HepG2 (cell line): Measurements from ENCODE around the gene TMEM79. TPM values are rescaled to one million over a fixed set of nuclear protein-coding genes. Genes with fewer than 3 reads are reported as not detected.

ENCODE experiments used
- FOSL2 ChIP-seq: sonication (generic); formaldehyde crosslinking; IDR thresholded peaks from 2 replicates; pipeline ENCODE4 v1.4.0; 2020; ENCODE audit warnings: missing genetic modification reagents
- HDAC6 ChIP-seq: fragments of 200-600 bp; sonication (generic); IDR thresholded peaks from 2 replicates; pipeline ENCODE4 v1.7.0; 2017; ENCODE audit warnings: mild to moderate bottlenecking, antibody characterized with exemption, low read length, low read depth
- HMGA1 ChIP-seq: sonication (generic); formaldehyde crosslinking; conservative IDR thresholded peaks from 2 replicates; pipeline ENCODE4 v1.4.0; 2020; ENCODE audit warnings: missing genetic modification reagents
- JDP2 ChIP-seq: sonication (generic); formaldehyde crosslinking; IDR thresholded peaks from 2 replicates; pipeline ENCODE4 v1.8.1; 2022; ENCODE audit warnings: missing genetic modification reagents, borderline replicate concordance
- KAT7 ChIP-seq: IDR thresholded peaks from 2 replicates; pipeline ENCODE4 v1.6.1; 2018; ENCODE audit warnings: borderline replicate concordance, missing compliant biosample characterization
- NR2F1 ChIP-seq, 2 experiments: fragments of 450-650 bp in 1 of 2; formaldehyde crosslinking in 1 of 2; IDR thresholded peaks; 2 replicates each; pipeline versions ENCODE4 v1.5.0 to v1.6.1; 2016 to 2020; ENCODE audit warnings: mild to moderate bottlenecking in 1 of 2, missing compliant biosample characterization in 1 of 2, missing genetic modification reagents in 1 of 2, moderate library complexity in 1 of 2
- PHF20 ChIP-seq: sonication (generic); formaldehyde crosslinking; IDR thresholded peaks from 2 replicates; pipeline ENCODE4 v1.5.0; 2020; ENCODE audit warnings: mild to moderate bottlenecking, missing genetic modification reagents
- REL ChIP-seq: sonication (generic); formaldehyde crosslinking; conservative IDR thresholded peaks from 2 replicates; pipeline ENCODE4 v1.8.0; 2022; ENCODE audit warnings: mild to moderate bottlenecking, missing genetic modification reagents, moderate library complexity
- SIN3A ChIP-seq: IDR thresholded peaks from 2 replicates; pipeline ENCODE4 v1.6.1; 2011; ENCODE audit warnings: low read depth, mild to moderate bottlenecking, control low read depth, low read length, borderline replicate concordance
- SMARCE1 ChIP-seq: fragments of 450-650 bp; IDR thresholded peaks from 2 replicates; pipeline ENCODE4 v1.6.1; 2017; ENCODE audit warnings: borderline replicate concordance
- SMYD3 ChIP-seq: sonication (generic); formaldehyde crosslinking; IDR thresholded peaks from 2 replicates; pipeline ENCODE4 v1.8.1; 2023; ENCODE audit warnings: mild to moderate bottlenecking, missing genetic modification reagents
- STAG1 ChIP-seq: sonication (generic); formaldehyde crosslinking; IDR thresholded peaks from 2 replicates; pipeline ENCODE4 v1.4.0; 2020; ENCODE audit warnings: missing genetic modification reagents
- TAF15 ChIP-seq: fragments of 200-400 bp; formaldehyde crosslinking; IDR thresholded peaks from one replicate; pipeline ENCODE4 v1.6.1; 2018; ENCODE audit warnings: mild to moderate bottlenecking, low read depth, low read length; ENCODE audit not compliant: poor library complexity, severe bottlenecking
- ZEB1 ChIP-seq: IDR thresholded peaks from 2 replicates; pipeline ENCODE4 v1.6.1; 2012; ENCODE audit warnings: mild to moderate bottlenecking, low read depth, inconsistent platforms; ENCODE audit not compliant: insufficient replicate concordance
- ZMYM3 ChIP-seq: sonication (generic); formaldehyde crosslinking; IDR thresholded peaks from 2 replicates; pipeline ENCODE4 v1.5.1; 2020; ENCODE audit warnings: mild to moderate bottlenecking, missing genetic modification reagents
- ZNF143 ChIP-seq: sonication (generic); formaldehyde crosslinking; IDR thresholded peaks from 2 replicates; pipeline ENCODE4 v1.4.0; 2020; ENCODE audit warnings: missing genetic modification reagents
- ZNF337 ChIP-seq: sonication (generic); formaldehyde crosslinking; IDR thresholded peaks from 2 replicates; pipeline ENCODE4 v1.5.1; 2020; ENCODE audit warnings: missing genetic modification reagents, low read depth, mild to moderate bottlenecking, borderline replicate concordance
- ZNF432 ChIP-seq: sonication (generic); formaldehyde crosslinking; IDR thresholded peaks from 2 replicates; pipeline ENCODE4 v1.5.0; 2020; ENCODE audit warnings: missing genetic modification reagents, mild to moderate bottlenecking, borderline replicate concordance
- ZNF619 ChIP-seq: sonication (generic); formaldehyde crosslinking; IDR thresholded peaks from 2 replicates; pipeline ENCODE4 v1.4.0; 2020; ENCODE audit warnings: mild to moderate bottlenecking, missing genetic modification reagents
- ZNF761 ChIP-seq: sonication (generic); formaldehyde crosslinking; conservative IDR thresholded peaks from 2 replicates; pipeline ENCODE4 v1.4.0; 2020; ENCODE audit warnings: mild to moderate bottlenecking, missing genetic modification reagents
- ZNF768 ChIP-seq: sonication (generic); formaldehyde crosslinking; IDR thresholded peaks from 2 replicates; pipeline ENCODE4 v1.4.0; 2020; ENCODE audit warnings: missing genetic modification reagents
- ZSCAN25 ChIP-seq: sonication (generic); formaldehyde crosslinking; IDR thresholded peaks from 2 replicates; pipeline ENCODE4 v1.8.0; 2022; ENCODE audit warnings: mild to moderate bottlenecking, missing genetic modification reagents
- polyA plus RNA-seq, 8 experiments: library from polyadenylated mRNA; depleted of rRNA in 3 of 8; stranded (reverse) in 7 of 8; unstranded in 1 of 8; fragments of >200 nt; fragmentation: Illumina TruSeq in 4 of 8; extraction: Trizol in 4 of 8; gene quantifications; 2 replicates each; pipeline versions ENCODE4 v1.2.1 to v1.2.3, GENCODE V29; 2011 to 2016; ENCODE audit warnings: low read depth in 4 of 8, missing spikeins in 1 of 8, mixed read lengths in 1 of 8; ENCODE audit not compliant: insufficient read depth in 1 of 8
- total RNA-seq, 5 experiments: library from RNA; depleted of rRNA; stranded (reverse); fragments of >200 nt; fragmentation: Illumina TruSeq; extraction: Trizol; gene quantifications; 2 replicates each; pipeline ENCODE4 v1.2.3, GENCODE V29; 2016; ENCODE audit warnings: low read depth in 1 of 5
- TF ChIP-seq, protein P1 (sequence below): sonication (generic); formaldehyde crosslinking; IDR thresholded peaks from 2 replicates; pipeline ENCODE4 v1.9.0; 2022; ENCODE audit warnings: missing genetic modification reagents, mild to moderate bottlenecking, borderline replicate concordance
- TF ChIP-seq, protein P2 (sequence below): sonication (generic); formaldehyde crosslinking; IDR thresholded peaks from 2 replicates; pipeline ENCODE4 v1.4.0; 2020; ENCODE audit warnings: low read depth, mild to moderate bottlenecking, missing genetic modification reagents
- TF ChIP-seq, protein P3 (sequence below): sonication (generic); formaldehyde crosslinking; IDR thresholded peaks from 2 replicates; pipeline ENCODE4 v1.5.0; 2020; ENCODE audit warnings: mild to moderate bottlenecking, low read depth, missing genetic modification reagents, borderline replicate concordance
- TF ChIP-seq, protein P4 (sequence below): sonication (generic); formaldehyde crosslinking; IDR thresholded peaks from 2 replicates; pipeline ENCODE4 v1.5.0; 2020; ENCODE audit warnings: missing genetic modification reagents

The TMEM79 gene
- total and polyA plus RNA-seq, 2 of the 13 experiments (the other 11 are each of a cell fraction or from before 2014, with no cell fraction given), result 1.2 to 1.9 TPM

DNA sequence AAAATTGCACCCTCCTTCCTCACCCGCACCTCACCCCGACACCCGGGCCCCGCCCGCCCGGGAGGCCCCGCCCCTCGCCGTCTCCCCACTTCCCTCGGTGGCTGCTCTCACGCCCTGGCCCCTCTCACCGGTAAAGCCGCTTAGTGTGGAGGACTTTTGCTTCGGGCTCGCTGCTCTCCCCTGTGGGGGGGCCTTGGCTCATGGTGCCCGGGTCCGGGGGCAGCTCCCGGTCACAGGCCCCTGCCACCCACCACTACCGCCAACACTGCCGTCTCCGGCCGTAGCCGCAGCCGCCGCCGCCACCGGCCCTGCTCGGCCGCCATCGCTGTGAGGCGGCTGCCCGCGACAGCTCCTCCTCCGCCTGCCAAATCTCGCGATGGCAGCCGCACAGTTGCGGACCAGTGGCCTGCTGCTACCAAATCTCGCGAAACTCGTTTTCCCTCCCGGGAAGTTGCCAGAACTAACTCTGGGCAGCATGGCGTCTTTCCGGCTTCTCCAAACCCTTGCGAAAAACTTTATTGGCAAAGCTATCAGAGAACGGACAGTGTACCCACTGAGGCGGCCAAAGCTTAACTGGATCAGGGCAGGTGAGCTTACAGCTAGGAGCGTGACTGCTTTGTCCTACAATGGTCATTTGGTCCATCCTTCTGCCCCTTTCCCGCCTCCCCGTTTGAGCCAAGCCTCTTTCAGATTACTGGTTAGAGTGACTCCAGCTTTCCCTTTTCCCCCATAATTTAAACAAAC, 1.5 kb upstream of the TMEM79 start, which contains the start of gene SMG5 (continued):
- TF ChIP-seq, protein P1, sequence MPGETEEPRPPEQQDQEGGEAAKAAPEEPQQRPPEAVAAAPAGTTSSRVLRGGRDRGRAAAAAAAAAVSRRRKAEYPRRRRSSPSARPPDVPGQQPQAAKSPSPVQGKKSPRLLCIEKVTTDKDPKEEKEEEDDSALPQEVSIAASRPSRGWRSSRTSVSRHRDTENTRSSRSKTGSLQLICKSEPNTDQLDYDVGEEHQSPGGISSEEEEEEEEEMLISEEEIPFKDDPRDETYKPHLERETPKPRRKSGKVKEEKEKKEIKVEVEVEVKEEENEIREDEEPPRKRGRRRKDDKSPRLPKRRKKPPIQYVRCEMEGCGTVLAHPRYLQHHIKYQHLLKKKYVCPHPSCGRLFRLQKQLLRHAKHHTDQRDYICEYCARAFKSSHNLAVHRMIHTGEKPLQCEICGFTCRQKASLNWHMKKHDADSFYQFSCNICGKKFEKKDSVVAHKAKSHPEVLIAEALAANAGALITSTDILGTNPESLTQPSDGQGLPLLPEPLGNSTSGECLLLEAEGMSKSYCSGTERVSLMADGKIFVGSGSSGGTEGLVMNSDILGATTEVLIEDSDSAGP (CRISPR knock-in tag), result peak; percentile 88; the same call in 1 of the 2 replicates
- 0 out of 2 replicates have a peak, but pooled peaks have one; percentile 26 for TF ChIP-seq ZMYM3 (CRISPR knock-in tag)
- TF ChIP-seq, protein P2, sequence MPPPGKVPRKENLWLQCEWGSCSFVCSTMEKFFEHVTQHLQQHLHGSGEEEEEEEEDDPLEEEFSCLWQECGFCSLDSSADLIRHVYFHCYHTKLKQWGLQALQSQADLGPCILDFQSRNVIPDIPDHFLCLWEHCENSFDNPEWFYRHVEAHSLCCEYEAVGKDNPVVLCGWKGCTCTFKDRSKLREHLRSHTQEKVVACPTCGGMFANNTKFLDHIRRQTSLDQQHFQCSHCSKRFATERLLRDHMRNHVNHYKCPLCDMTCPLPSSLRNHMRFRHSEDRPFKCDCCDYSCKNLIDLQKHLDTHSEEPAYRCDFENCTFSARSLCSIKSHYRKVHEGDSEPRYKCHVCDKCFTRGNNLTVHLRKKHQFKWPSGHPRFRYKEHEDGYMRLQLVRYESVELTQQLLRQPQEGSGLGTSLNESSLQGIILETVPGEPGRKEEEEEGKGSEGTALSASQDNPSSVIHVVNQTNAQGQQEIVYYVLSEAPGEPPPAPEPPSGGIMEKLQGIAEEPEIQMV (CRISPR knock-in tag), result no peak
- TF ChIP-seq FOSL2 (CRISPR knock-in tag), result peak; percentile 25; the same call in 1 of the 2 replicates
- no peak for TF ChIP-seq STAG1 (CRISPR knock-in tag)
- TF ChIP-seq, protein P3, sequence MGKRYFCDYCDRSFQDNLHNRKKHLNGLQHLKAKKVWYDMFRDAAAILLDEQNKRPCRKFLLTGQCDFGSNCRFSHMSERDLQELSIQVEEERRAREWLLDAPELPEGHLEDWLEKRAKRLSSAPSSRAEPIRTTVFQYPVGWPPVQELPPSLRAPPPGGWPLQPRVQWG (CRISPR knock-in tag), result no peak
- TF ChIP-seq REL (CRISPR knock-in tag), result 0 out of 2 replicates have a peak, but pooled peaks have one; percentile 46
- 0 out of 2 replicates have a peak, but pooled peaks have one; percentile 76 for TF ChIP-seq ZNF337 (CRISPR knock-in tag)
- TF ChIP-seq, protein P4, sequence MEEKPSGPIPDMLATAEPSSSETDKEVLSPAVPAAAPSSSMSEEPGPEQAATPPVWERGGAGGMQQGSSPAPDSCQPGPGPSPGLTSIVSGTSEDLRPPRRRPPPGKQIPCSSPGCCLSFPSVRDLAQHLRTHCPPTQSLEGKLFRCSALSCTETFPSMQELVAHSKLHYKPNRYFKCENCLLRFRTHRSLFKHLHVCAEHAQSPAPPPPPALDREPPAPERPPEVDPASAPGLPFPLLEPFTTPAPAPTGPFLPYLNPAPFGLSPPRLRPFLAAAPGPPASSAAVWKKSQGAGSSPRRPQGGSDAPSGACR (CRISPR knock-in tag), result peak; percentile 87
- TF ChIP-seq KAT7, result peak; percentile 94
- no peak for TF ChIP-seq SMARCE1
- no peak for TF ChIP-seq ZNF432 (CRISPR knock-in tag)
- TF ChIP-seq SMYD3 (CRISPR knock-in tag), result no peak
- peak; percentile 77; the same call in 1 of the 2 replicates for TF ChIP-seq ZNF768 (CRISPR knock-in tag)
- TF ChIP-seq SIN3A, result peak; percentile 98
- TF ChIP-seq ZNF761 (CRISPR knock-in tag), result peak; percentile 85
- peak; percentile 77 for TF ChIP-seq ZEB1
- TF ChIP-seq ZNF619 (CRISPR knock-in tag), result peak; percentile 10; the same call in 1 of the 2 replicates
- peak; percentile 97 for TF ChIP-seq PHF20 (CRISPR knock-in tag)
- peak; percentile 78 for TF ChIP-seq ZNF143 (CRISPR knock-in tag)
- no peak for TF ChIP-seq HDAC6
- TF ChIP-seq TAF15, result no peak
- no peak for TF ChIP-seq HMGA1
- TF ChIP-seq ZSCAN25 (CRISPR knock-in tag), result no peak
- no peak for TF ChIP-seq NR2F1 (CRISPR knock-in tag; IDR thresholded peaks at IDR 0.05)
- TF ChIP-seq JDP2 (CRISPR knock-in tag), result no peak
